ENCODE data around the gene SNED1.

The SNED1 gene

GRCh38 chr2:241047253-241048010, 49.0 kb downstream of the SNED1 start:
- Mint-ChIP-seq H3K27ac (no peak overlapping the region), H3K4me3 (no peak overlapping the region), H3K9me3 (no peaks in the 10 kb centered on the region), H3K27me3 (no peaks in the 10 kb centered on the region), H3K4me1 (peaks cover 5% of the 10 kb centered on the region)
- ATAC-seq, result no peak
- no peak for DNase-seq

- Mint-ChIP-seq H3K27me3 (no peaks in the 10 kb centered on the region), H3K9me3 (no peaks in the 10 kb centered on the region), H3K4me3 (no peak overlapping the region), H3K27ac (no peak overlapping the region), H3K4me1 (peaks cover 5% of the 10 kb centered on the region)
- ATAC-seq, result no peak
- DNase-seq, result no peak
These were observed 49.9 kb downstream of the SNED1 start for GRCh38 chr2:241048149-241048948.

GRCh38 chr2:241048949-241049343, 50.5 kb downstream of the SNED1 start:
- no peaks in the 10 kb centered on the region for H3K27me3 Mint-ChIP-seq
- DNase-seq, result no peak
- H3K9me3 Mint-ChIP-seq, result no peaks in the 10 kb centered on the region
- H3K4me3 Mint-ChIP-seq, result no peak overlapping the region
- ATAC-seq, result no peak
- H3K27ac Mint-ChIP-seq, result no peak overlapping the region
- H3K4me1 Mint-ChIP-seq, result peaks cover 5% of the 10 kb centered on the region

GRCh38 chr2:241049739-241050623, 51.6 kb downstream of the SNED1 start:
- Mint-ChIP-seq H3K27me3 (no peaks in the 10 kb centered on the region), H3K4me1 (peaks cover 5% of the 10 kb centered on the region), H3K9me3 (no peaks in the 10 kb centered on the region), H3K4me3 (no peak overlapping the region), H3K27ac (peak overlapping the region in 1 of 2 donors; percentile 54)
- ATAC-seq (no peak), DNase-seq (peak in 1 of 2 donors; percentile 7)

- H3K27ac Mint-ChIP-seq, result peak overlapping the region in 1 of 2 donors; percentile 71
- peaks cover 5% of the 10 kb centered on the region for H3K4me1 Mint-ChIP-seq
- ATAC-seq (peak; percentile 78), DNase-seq (peak in 1 of 2 donors; percentile 8)
- H3K27me3 Mint-ChIP-seq, result no peaks in the 10 kb centered on the region
- no peaks in the 10 kb centered on the region for H3K9me3 Mint-ChIP-seq
- no peak overlapping the region for H3K4me3 Mint-ChIP-seq
These were observed 52.5 kb downstream of the SNED1 start for GRCh38 chr2:241050624-241051577.

GRCh38 chr2:241051578-241052487, 53.4 kb downstream of the SNED1 start:
- no peak overlapping the region for H3K27ac Mint-ChIP-seq

GRCh38 chr2:241052677-241053360, 54.4 kb downstream of the SNED1 start:
- Mint-ChIP-seq H3K27ac (no peak overlapping the region), H3K9me3 (no peaks in the 10 kb centered on the region)
- peak in 1 of 2 donors; percentile 6 for DNase-seq

More at GRCh38 chr2:241051578-241052487, 53.4 kb downstream of the SNED1 start:
- DNase-seq (peak in 1 of 2 donors; percentile 7), ATAC-seq (no peak)
- H3K9me3 Mint-ChIP-seq, result no peaks in the 10 kb centered on the region
- H3K4me1 Mint-ChIP-seq, result peaks cover 5% of the 10 kb centered on the region
- H3K4me3 Mint-ChIP-seq, result no peak overlapping the region
- H3K27me3 Mint-ChIP-seq, result no peaks in the 10 kb centered on the region

GRCh38 chr2:241053576-241054251, 55.3 kb downstream of the SNED1 start:
- Mint-ChIP-seq H3K4me3 (no peak overlapping the region), H3K9me3 (no peaks in the 10 kb centered on the region), H3K4me1 (peaks cover 5% of the 10 kb centered on the region), H3K27ac (peak overlapping the region in 1 of 2 donors; percentile 28), H3K27me3 (no peaks in the 10 kb centered on the region)
- DNase-seq (no peak), ATAC-seq (no peak)

More at GRCh38 chr2:241052677-241053360, 54.4 kb downstream of the SNED1 start:
- H3K4me3 Mint-ChIP-seq, result no peak overlapping the region
- H3K4me1 Mint-ChIP-seq, result peaks cover 5% of the 10 kb centered on the region
- H3K27me3 Mint-ChIP-seq, result no peaks in the 10 kb centered on the region
- peak; percentile 39 for ATAC-seq

- Mint-ChIP-seq H3K27me3 (no peaks in the 10 kb centered on the region), H3K9me3 (no peaks in the 10 kb centered on the region), H3K4me1 (peaks cover 15% of the 10 kb centered on the region), H3K4me3 (no peak overlapping the region), H3K27ac (no peak overlapping the region)
- DNase-seq, result no peak
- ATAC-seq, result no peak
These were observed 62.9 kb downstream of the SNED1 start for GRCh38 chr2:241061275-241061674.

GRCh38 chr2:241062389-241063092, 64.1 kb downstream of the SNED1 start:
- Mint-ChIP-seq H3K27ac (no peak overlapping the region), H3K9me3 (no peaks in the 10 kb centered on the region), H3K4me3 (no peak overlapping the region), H3K27me3 (no peaks in the 10 kb centered on the region), H3K4me1 (peaks cover 15% of the 10 kb centered on the region)
- ATAC-seq (no peak), DNase-seq (no peak)

- no peak overlapping the region for H3K27ac Mint-ChIP-seq
- no peak overlapping the region for H3K4me3 Mint-ChIP-seq
- H3K27me3 Mint-ChIP-seq, result no peaks in the 10 kb centered on the region
- DNase-seq (no peak), ATAC-seq (no peak)
- peaks cover 15% of the 10 kb centered on the region for H3K4me1 Mint-ChIP-seq
- no peaks in the 10 kb centered on the region for H3K9me3 Mint-ChIP-seq
These were observed 64.7 kb downstream of the SNED1 start for GRCh38 chr2:241063093-241063551.

- H3K4me3 Mint-ChIP-seq, result peak overlapping the region; percentile 73 to 80
- H3K4me1 Mint-ChIP-seq, result peaks cover 15% of the 10 kb centered on the region
- DNase-seq (peak in 1 of 2 donors; percentile 9), ATAC-seq (peak; percentile 40)
- no peaks in the 10 kb centered on the region for H3K9me3 Mint-ChIP-seq
- H3K27ac Mint-ChIP-seq, result peak overlapping the region in 1 of 2 donors; percentile 89
- H3K27me3 Mint-ChIP-seq, result no peaks in the 10 kb centered on the region
These were observed 65.2 kb downstream of the SNED1 start for GRCh38 chr2:241063587-241063986.
